Activated naive CD4-positive, alpha-beta T cell treated with anti-CD3 and anti-CD28 coated beads for 36 hours (primary cell): ENCODE results near the gene CRIP2. TPM values are rescaled to one million over a fixed set of nuclear protein-coding genes. Genes with fewer than 3 reads are reported as not detected.
A peak's percentile ranks its signal among the peaks of the same experiment; 100 is the strongest.

Experiments used
- CTCF ChIA-PET: fragments of 350-600 bp; sonication (Branson Sonifier 250); formaldehyde crosslinking; loops from one replicate; lab custom pipeline; 2021; ENCODE audit warnings: antibody characterized with exemption; lab: Charles Lee
- DNase-seq: peaks from one replicate; pipeline ENCODE4 v3.0.0-alpha.2; 2020
- H3K27ac Mint-ChIP-seq: one replicate; pipeline ENCODE4 v1.8.0; 2021; ENCODE audit warnings: mild to moderate bottlenecking, mixed read lengths
- H3K27me3 Mint-ChIP-seq: one replicate; pipeline ENCODE4 v1.8.0; 2021; ENCODE audit warnings: low read depth, mixed read lengths
- H3K36me3 Mint-ChIP-seq: one replicate; pipeline ENCODE4 v1.8.0; 2021; ENCODE audit warnings: low read depth, mixed read lengths
- H3K4me1 Mint-ChIP-seq: one replicate; pipeline ENCODE4 v1.8.0; 2021; ENCODE audit warnings: low read depth, mixed read lengths
- H3K4me3 Mint-ChIP-seq: one replicate; pipeline ENCODE4 v1.8.0; 2021; ENCODE audit warnings: mild to moderate bottlenecking, moderate library complexity, mixed read lengths
- H3K9me3 Mint-ChIP-seq: one replicate; pipeline ENCODE4 v1.8.0; 2021; ENCODE audit warnings: mixed read lengths
- intact Hi-C: fragments of 100-400 bp; cut with micrococcal nuclease; formaldehyde crosslinking; loops from one replicate; pipeline ENCODE4 v1.15.1; 2023
- total RNA-seq, 2 experiments: library from RNA; stranded (reverse); gene quantifications; one replicate each; pipeline ENCODE4 v1.2.3, GENCODE V29; 2021

CRIP2 gene
- total RNA-seq, 2 experiments from 2014 or later = not detected

DNA sequence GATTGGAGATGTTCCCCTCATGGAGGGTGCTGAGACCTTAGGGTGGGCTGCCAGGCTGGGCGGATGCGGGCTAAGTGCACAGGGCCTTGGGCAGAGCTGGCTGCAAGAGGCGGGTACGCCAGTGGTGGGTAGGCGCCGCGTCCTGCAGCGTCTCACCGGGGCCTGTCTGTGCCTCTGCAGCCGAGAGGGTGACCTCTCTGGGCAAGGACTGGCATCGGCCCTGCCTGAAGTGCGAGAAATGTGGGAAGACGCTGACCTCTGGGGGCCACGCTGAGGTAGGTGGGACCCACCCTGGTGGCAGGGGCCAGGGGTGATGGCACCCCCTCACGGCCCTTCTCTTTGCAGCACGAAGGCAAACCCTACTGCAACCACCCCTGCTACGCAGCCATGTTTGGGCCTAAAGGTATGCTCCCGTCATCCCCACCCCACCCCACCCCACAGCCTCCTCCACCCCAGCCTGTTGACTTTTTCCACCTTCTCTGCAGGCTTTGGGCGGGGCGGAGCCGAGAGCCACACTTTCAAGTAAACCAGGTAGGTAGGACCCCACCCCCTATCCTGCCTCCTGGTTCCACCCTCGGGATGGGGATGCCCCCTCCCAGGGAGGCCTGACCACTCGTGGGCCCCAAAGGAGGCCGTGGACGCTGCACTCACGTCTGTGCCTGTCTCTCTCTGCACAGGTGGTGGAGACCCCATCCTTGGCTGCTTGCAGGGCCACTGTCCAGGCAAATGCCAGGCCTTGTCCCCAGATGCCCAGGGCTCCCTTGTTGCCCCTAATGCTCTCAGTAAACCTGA is 13.6 kb downstream of the CRIP2 start:
- H3K9me3 Mint-ChIP-seq = no peaks in the 10 kb centered on the region
- intact Hi-C loops = loop anchor here (10.0 kb wide), 1 partner anchor 663 kb away; no protein-coding TSS in a partner anchor
- DNase-seq = no peak
- no peaks in the 10 kb centered on the region for H3K27me3 Mint-ChIP-seq
- no peaks in the 10 kb centered on the region for H3K36me3 Mint-ChIP-seq
- H3K27ac Mint-ChIP-seq = peak overlapping the region; percentile 50
- H3K4me3 Mint-ChIP-seq = peak overlapping the region; percentile 80
- CTCF ChIA-PET = interaction anchor here (1.3 to 2.8 kb wide), 4 partner anchors 7 to 117 kb away, joined by 4 to 44 read pairs (median 26); no protein-coding TSS in a partner anchor
- peaks cover 44% of the 10 kb centered on the region for H3K4me1 Mint-ChIP-seq

GRCh38 chr14:105488781-105489541 is 14.3 kb downstream of the CRIP2 start:
- Mint-ChIP-seq H3K27me3 (no peaks in the 10 kb centered on the region), H3K9me3 (no peaks in the 10 kb centered on the region), H3K4me3 (peak overlapping the region; percentile 74), H3K4me1 (peaks cover 44% of the 10 kb centered on the region), H3K36me3 (peaks cover 4% of the 10 kb centered on the region), H3K27ac (peak overlapping the region; percentile 62)
- intact Hi-C loops = loop anchor here (10.0 kb wide), 1 partner anchor 664 kb away; no protein-coding TSS in a partner anchor
- CTCF ChIA-PET = interaction anchor here (0.6 to 2.8 kb wide), 18 partner anchors 8 to 192 kb away, joined by 3 to 44 read pairs (median 5); no protein-coding TSS in a partner anchor
- no peak for DNase-seq

GRCh38 chr14:105489542-105490266 is 15.1 kb downstream of the CRIP2 start:
- H3K4me3 Mint-ChIP-seq = peak overlapping the region; percentile 74
- intact Hi-C loops = loop anchor here (1.0 to 10.0 kb wide), 11 partner anchors 8 to 665 kb away; partner anchors contain the start of genes CLBA1, GPR132 and NUDT14
- peak; percentile 94 for DNase-seq
- peaks cover 38% of the 10 kb centered on the region for H3K4me1 Mint-ChIP-seq
- no peaks in the 10 kb centered on the region for H3K9me3 Mint-ChIP-seq
- H3K27me3 Mint-ChIP-seq = no peaks in the 10 kb centered on the region
- CTCF ChIA-PET = interaction anchor here (0.6 to 2.8 kb wide), 21 partner anchors 9 to 193 kb away, joined by 3 to 44 read pairs (median 4); no protein-coding TSS in a partner anchor
- H3K27ac Mint-ChIP-seq = peak overlapping the region; percentile 62
- peaks cover 4% of the 10 kb centered on the region for H3K36me3 Mint-ChIP-seq

DNA sequence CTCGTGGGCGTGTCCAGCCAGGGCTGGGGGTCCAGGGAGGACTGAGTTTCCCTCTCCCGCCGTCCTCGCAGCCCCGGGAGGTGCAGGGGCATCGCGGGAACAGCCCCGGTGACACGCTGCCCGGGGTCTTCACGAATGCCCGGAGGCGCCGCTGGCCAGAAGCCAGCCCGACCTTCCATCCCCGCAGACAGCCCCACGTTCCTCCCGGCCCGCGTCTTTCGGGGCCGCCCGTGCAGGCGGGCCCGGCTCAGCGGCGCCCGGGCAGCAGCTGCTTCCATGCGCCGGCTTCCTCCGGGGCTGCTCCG is 15.6 kb downstream of the CRIP2 start:
- DNase-seq = no peak
- Mint-ChIP-seq H3K9me3 (no peaks in the 10 kb centered on the region), H3K4me1 (peaks cover 35% of the 10 kb centered on the region), H3K36me3 (peaks cover 4% of the 10 kb centered on the region), H3K4me3 (peak overlapping the region; percentile 74), H3K27ac (no peak overlapping the region), H3K27me3 (no peaks in the 10 kb centered on the region)
- intact Hi-C loops = loop anchor here (1.0 to 10.0 kb wide), 10 partner anchors 9 to 505 kb away; partner anchors contain the start of genes CLBA1, GPR132 and NUDT14
- CTCF ChIA-PET = interaction anchor here (0.7 to 2.8 kb wide), 17 partner anchors 9 to 138 kb away, joined by 3 to 44 read pairs (median 5); no protein-coding TSS in a partner anchor

- peaks cover 4% of the 10 kb centered on the region for H3K36me3 Mint-ChIP-seq
These were observed 16.1 kb downstream of the CRIP2 start, which contains the start of gene TEDC1 for GRCh38 chr14:105490572-105491365. Gene TEDC1 (plus strand): TSS chr14:105491246. CDS start chr14:105491376, 130 bp downstream.

DNA sequence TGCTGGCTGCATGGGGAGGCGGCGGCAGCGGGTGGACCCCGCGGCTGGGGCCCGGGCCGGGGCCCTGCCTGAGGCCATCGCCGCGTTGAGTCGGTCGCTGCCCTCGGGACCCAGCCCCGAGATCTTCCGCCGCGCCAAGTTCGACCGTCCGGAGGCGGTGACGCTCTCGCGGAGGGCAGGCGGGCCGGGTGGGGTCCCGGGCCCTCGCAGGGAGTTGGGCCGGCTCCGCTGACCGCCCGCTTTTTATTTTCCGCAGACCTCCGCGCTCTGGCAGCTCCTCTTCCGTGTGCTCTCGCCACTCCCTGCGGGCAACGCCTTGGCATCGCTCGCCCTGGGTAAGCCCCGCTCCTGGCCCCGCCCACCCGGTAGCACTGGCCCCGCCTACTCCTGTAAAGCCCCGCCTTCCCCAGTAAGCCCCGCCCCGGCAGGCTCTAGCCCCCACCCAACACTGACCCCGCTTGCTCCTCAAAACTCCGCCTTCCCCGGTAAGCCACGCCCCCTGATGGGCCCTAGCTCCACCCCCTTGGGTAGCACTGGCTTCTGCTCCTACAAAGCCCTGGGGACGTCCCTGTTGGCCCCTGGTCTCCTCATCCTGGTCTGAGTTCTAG is 16.8 kb downstream of the CRIP2 start:
- H3K4me1 Mint-ChIP-seq = peaks cover 24% of the 10 kb centered on the region
- peak overlapping the region; percentile 85 for H3K27ac Mint-ChIP-seq
- peaks cover 4% of the 10 kb centered on the region for H3K36me3 Mint-ChIP-seq
- CTCF ChIA-PET = interaction anchor here (0.7 to 1.2 kb wide), 5 partner anchors 9 to 516 kb away, joined by 3 to 5 read pairs (median 4); no protein-coding TSS in a partner anchor
- H3K4me3 Mint-ChIP-seq = peak overlapping the region; percentile 83
- no peaks in the 10 kb centered on the region for H3K9me3 Mint-ChIP-seq
- intact Hi-C loops = loop anchor here (1.0 to 10.0 kb wide), 13 partner anchors 15 to 739 kb away; partner anchors contain the start of genes BRF1, CDCA4, CLBA1 and GPR132
- no peaks in the 10 kb centered on the region for H3K27me3 Mint-ChIP-seq
- DNase-seq = peak; percentile 95

More at GRCh38 chr14:105490572-105491365, 16.1 kb downstream of the CRIP2 start, which contains the start of gene TEDC1:
- H3K4me1 Mint-ChIP-seq = peaks cover 31% of the 10 kb centered on the region
- H3K9me3 Mint-ChIP-seq = no peaks in the 10 kb centered on the region
- peak within 1 kb of the TSS; percentile 85 for H3K27ac Mint-ChIP-seq
- intact Hi-C loops = loop anchor here (1.0 to 10.0 kb wide), 15 partner anchors 9 to 738 kb away; partner anchors contain the start of genes BRF1, CDCA4, CLBA1 and GPR132
- no peaks in the 10 kb centered on the region for H3K27me3 Mint-ChIP-seq
- peak within 1 kb of the TSS; percentile 83 for H3K4me3 Mint-ChIP-seq
- peak; percentile 100 for DNase-seq
- CTCF ChIA-PET = interaction anchor here (0.8 to 2.8 kb wide), 11 partner anchors 10 to 122 kb away, joined by 3 to 44 read pairs (median 6); no protein-coding TSS in a partner anchor

- CTCF ChIA-PET = interaction anchor here (0.7 to 1.2 kb wide), 7 partner anchors 10 to 517 kb away, joined by 3 to 5 read pairs (median 3); no protein-coding TSS in a partner anchor
- Mint-ChIP-seq H3K4me3 (peak overlapping the region; percentile 83), H3K27me3 (no peaks in the 10 kb centered on the region), H3K36me3 (peaks cover 4% of the 10 kb centered on the region), H3K4me1 (peaks cover 22% of the 10 kb centered on the region), H3K27ac (peak overlapping the region; percentile 81), H3K9me3 (no peaks in the 10 kb centered on the region)
- no peak for DNase-seq
- intact Hi-C loops = loop anchor here (5.0 to 10.0 kb wide), 2 partner anchors 310 to 508 kb away; partner anchors contain the start of genes CLBA1 and NUDT14
These were observed 17.7 kb downstream of the CRIP2 start for GRCh38 chr14:105492031-105492970.

GRCh38 chr14:105492971-105493871 is 18.6 kb downstream of the CRIP2 start:
- no peak overlapping the region for H3K27ac Mint-ChIP-seq
- intact Hi-C loops = loop anchor here (5.0 to 10.0 kb wide), 2 partner anchors 311 to 508 kb away; partner anchors contain the start of genes CLBA1 and NUDT14
- no peak overlapping the region for H3K4me3 Mint-ChIP-seq
- H3K36me3 Mint-ChIP-seq = peaks cover 4% of the 10 kb centered on the region
- CTCF ChIA-PET = interaction anchor here (0.5 to 1.1 kb wide), 3 partner anchors 12 to 47 kb away, joined by 3 read pairs; no protein-coding TSS in a partner anchor
- no peaks in the 10 kb centered on the region for H3K27me3 Mint-ChIP-seq
- no peak for DNase-seq
- peaks cover 17% of the 10 kb centered on the region for H3K4me1 Mint-ChIP-seq
- H3K9me3 Mint-ChIP-seq = no peaks in the 10 kb centered on the region
